PC-9 (cell line): ENCODE results near the gene MISP. TPM values are rescaled to one million over a fixed set of nuclear protein-coding genes. Genes with fewer than 3 reads are reported as not detected.

Experiments
- BruUV-seq: library from RNA; stranded (reverse); fragments of 400-500 nt; replicated peaks from 2 replicates; lab custom pipeline; 2021; lab: Mats Ljungman, UMichigan
- CTCF ChIA-PET: fragments of 300-600 bp; sonication (Branson Sonifier 250); formaldehyde crosslinking; loops from one replicate; lab custom pipeline; 2022; ENCODE audit warnings: antibody characterized with exemption; lab: Charles Lee
- POLR2A ChIA-PET: fragments of 300-600 bp; sonication (Branson Sonifier 250); formaldehyde crosslinking; loops from one replicate; lab custom pipeline; 2022; ENCODE audit warnings: antibody characterized with exemption; ENCODE audit not compliant: unreplicated experiment; lab: Charles Lee
- DNase-seq, 2 experiments: peaks; one replicate each; pipeline versions ENCODE4 v3.0.0 to v3.0.0-alpha.2; 2015 to 2022; ENCODE audit warnings: mixed read lengths in 1 of 2
- H2AFZ ChIP-seq: fragments of 200-600 bp; sonication (generic); 2 replicates; pipeline ENCODE4 v1.8.1; 2017; ENCODE audit warnings: antibody characterized with exemption
- H3F3A ChIP-seq: fragments of 200-600 bp; sonication (generic); 2 replicates; pipeline ENCODE4 v1.8.1; 2017; ENCODE audit warnings: antibody characterized with exemption, mild to moderate bottlenecking, low read depth; ENCODE audit not compliant: insufficient read depth
- H3K27ac ChIP-seq: fragments of 200-600 bp; sonication (generic); 2 replicates; pipeline ENCODE4 v1.6.1; 2016; ENCODE audit warnings: mixed run types
- H3K27me3 ChIP-seq: fragments of 200-600 bp; sonication (generic); 2 replicates; pipeline ENCODE4 v1.6.1; 2016; ENCODE audit warnings: low read depth, mixed run types; ENCODE audit not compliant: insufficient read depth
- H3K36me3 ChIP-seq: fragments of 200-600 bp; sonication (generic); 2 replicates; pipeline ENCODE4 v1.6.1; 2016; ENCODE audit warnings: low read depth, mixed run types
- H3K4me1 ChIP-seq: fragments of 200-600 bp; sonication (generic); replicated peaks from 2 replicates; pipeline ENCODE4 v1.6.1; 2016; ENCODE audit warnings: mixed run types; ENCODE audit not compliant: insufficient read depth
- H3K4me2 ChIP-seq: fragments of 200-600 bp; sonication (generic); 2 replicates; pipeline ENCODE4 v1.6.1; 2017; ENCODE audit warnings: mixed run types
- H3K4me3 ChIP-seq: fragments of 200-600 bp; sonication (generic); 2 replicates; pipeline ENCODE4 v1.6.1; 2016; ENCODE audit warnings: mixed run types
- H3K79me2 ChIP-seq: fragments of 200-600 bp; sonication (generic); 2 replicates; pipeline ENCODE4 v1.6.1; 2017; ENCODE audit warnings: low read depth, mixed run types
- H3K9me2 ChIP-seq: fragments of 200-600 bp; sonication (generic); 2 replicates; pipeline ENCODE4 v1.8.1; 2017; ENCODE audit warnings: mild to moderate bottlenecking; ENCODE audit not compliant: insufficient read depth
- H3K9me3 ChIP-seq: fragments of 200-600 bp; sonication (generic); 2 replicates; pipeline ENCODE4 v1.8.1; 2016; ENCODE audit warnings: low read depth; ENCODE audit not compliant: insufficient read depth
- H4K20me1 ChIP-seq: fragments of 200-600 bp; sonication (generic); 2 replicates; pipeline ENCODE4 v1.8.1; 2017; ENCODE audit not compliant: insufficient read depth
- CTCF ChIP-seq: fragments of 200-600 bp; sonication (generic); conservative IDR thresholded peaks from 2 replicates; pipeline ENCODE4 v1.6.1; 2017; ENCODE audit warnings: mixed run types, antibody characterized with exemption, mild to moderate bottlenecking, moderate library complexity
- EZH2 ChIP-seq: fragments of 200-600 bp; sonication (generic); IDR thresholded peaks from 2 replicates; pipeline ENCODE4 v1.8.0; 2017; ENCODE audit warnings: antibody characterized with exemption, low read depth
- intact Hi-C: fragments of 100-400 bp; cut with micrococcal nuclease; formaldehyde crosslinking; loops from one replicate; pipeline ENCODE4 v1.10.0; 2022; ENCODE audit not compliant: unreplicated experiment
- total RNA-seq: library from RNA; stranded (reverse); gene quantifications from 2 replicates; pipeline ENCODE4 v1.2.3, GENCODE V29; 2021

The MISP gene
- total RNA-seq, 1 experiment from 2014 or later = 91.6 TPM

GRCh38 chr19:711254-711653, 39.7 kb upstream of the MISP start:
- POLR2A ChIA-PET = interaction anchor here (0.8 kb wide), 1 partner anchor 79 kb away, joined by 6 read pairs; no protein-coding TSS in a partner anchor
- Histone ChIP-seq H3K4me1 (no peaks in the 10 kb centered on the region), H3K79me2 (no peaks in the 10 kb centered on the region), H3F3A (peaks cover 23% of the 10 kb centered on the region), H2AFZ (no peak overlapping the region), H3K4me2 (no peak overlapping the region), H3K36me3 (no peaks in the 10 kb centered on the region), H3K27me3 (peaks cover 12% of the 10 kb centered on the region; the same call in 1 of the 2 replicates), H3K9me2 (no peaks in the 10 kb centered on the region), H4K20me1 (no peaks in the 10 kb centered on the region), H3K27ac (no peak overlapping the region), H3K9me3 (no peaks in the 10 kb centered on the region), H3K4me3 (no peak overlapping the region)
- DNase-seq = no peak
- no TSS peak for BruUV-seq
- no peak for TF ChIP-seq EZH2
- TF ChIP-seq CTCF = no peak
- intact Hi-C loops = no loop called here
- CTCF ChIA-PET = no interaction called here

DNA sequence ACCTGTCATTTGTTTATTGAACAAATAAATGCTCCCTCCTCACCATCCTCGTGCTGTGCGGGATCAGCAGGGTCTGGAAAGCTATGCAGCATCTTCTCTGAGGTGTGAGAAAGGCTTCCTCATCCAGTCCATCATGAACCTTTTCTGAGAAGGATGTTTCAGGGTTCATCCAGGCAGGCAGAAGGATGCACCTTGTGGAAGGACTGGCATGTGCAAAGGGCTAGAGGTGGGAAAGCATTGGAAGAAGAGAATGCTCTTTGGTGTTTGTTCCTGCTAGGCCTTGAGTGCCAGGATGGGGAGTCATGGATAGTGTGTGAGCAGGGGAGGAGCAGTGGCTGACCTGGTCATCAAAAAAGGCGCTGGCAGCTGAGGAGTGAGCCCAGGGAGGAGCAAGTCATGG, 35.6 kb upstream of the MISP start:
- H3K79me2 ChIP-seq = no peaks in the 10 kb centered on the region
- CTCF ChIA-PET = no interaction called here
- POLR2A ChIA-PET = no interaction called here

GRCh38 chr19:718251-718951, 32.5 kb upstream of the MISP start:
- TF ChIP-seq EZH2 (no peak), CTCF (no peak)
- CTCF ChIA-PET = no interaction called here

More for the DNA sequence above, 35.6 kb upstream of the MISP start:
- no peaks in the 10 kb centered on the region for H3K36me3 ChIP-seq
- DNase-seq = no peak
- H2AFZ ChIP-seq = no peak overlapping the region
- BruUV-seq = no TSS peak
- no peak for TF ChIP-seq EZH2
- no peak for TF ChIP-seq CTCF
- H3K9me3 ChIP-seq = no peaks in the 10 kb centered on the region
- no peaks in the 10 kb centered on the region for H4K20me1 ChIP-seq
- no peaks in the 10 kb centered on the region for H3K9me2 ChIP-seq
- no peaks in the 10 kb centered on the region for H3K4me1 ChIP-seq
- H3K4me3 ChIP-seq = no peak overlapping the region
- intact Hi-C loops = no loop called here
- no peak overlapping the region for H3K4me2 ChIP-seq
- peaks cover 9% of the 10 kb centered on the region; the same call in 1 of the 2 replicates for H3F3A ChIP-seq
- no peak overlapping the region for H3K27ac ChIP-seq
- peaks cover 12% of the 10 kb centered on the region; the same call in 1 of the 2 replicates for H3K27me3 ChIP-seq

More at GRCh38 chr19:718251-718951, 32.5 kb upstream of the MISP start:
- no peaks in the 10 kb centered on the region for H3K36me3 ChIP-seq
- no TSS peak for BruUV-seq
- H3K27me3 ChIP-seq = peaks cover 7% of the 10 kb centered on the region; the same call in 1 of the 2 replicates
- H3K9me3 ChIP-seq = no peaks in the 10 kb centered on the region
- H3K9me2 ChIP-seq = no peaks in the 10 kb centered on the region
- POLR2A ChIA-PET = no interaction called here
- H3K4me2 ChIP-seq = no peak overlapping the region
- DNase-seq = no peak
- H3F3A ChIP-seq = no peaks in the 10 kb centered on the region; the same call in 1 of the 2 replicates
- intact Hi-C loops = no loop called here
- no peak overlapping the region for H2AFZ ChIP-seq
- H3K79me2 ChIP-seq = no peaks in the 10 kb centered on the region
- no peak overlapping the region for H3K4me3 ChIP-seq
- no peaks in the 10 kb centered on the region for H3K4me1 ChIP-seq
- H4K20me1 ChIP-seq = no peaks in the 10 kb centered on the region
- H3K27ac ChIP-seq = no peak overlapping the region
